HFF-Myc (cell line): Measurements from ENCODE around the gene PKLR.

Source experiments
- DNase-seq: peaks from one replicate; pipeline ENCODE4 v3.0.0-alpha.2; 2011; ENCODE audit warnings: low read depth; ENCODE audit errors: extremely low read depth
- H3K4me3 ChIP-seq: replicated peaks from 2 replicates; pipeline ENCODE4 v1.5.1; 2011; ENCODE audit warnings: low read depth, mild to moderate bottlenecking, control low read depth, low read length
- CTCF ChIP-seq: IDR thresholded peaks from 2 replicates; pipeline ENCODE4 v1.5.1; 2012; ENCODE audit warnings: mild to moderate bottlenecking, low read depth, low read length, control low read depth; ENCODE audit errors: missing control alignments

Gene PKLR

GRCh38 chr1:155305881-155306391 lies 4.7 kb upstream of the PKLR start:
- H3K4me3 ChIP-seq = no peak overlapping the region
- no peak for TF ChIP-seq CTCF
- DNase-seq = no peak

GRCh38 chr1:155304558-155305063 lies 3.4 kb upstream of the PKLR start:
- DNase-seq = no peak
- H3K4me3 ChIP-seq = no peak overlapping the region
- no peak for TF ChIP-seq CTCF

GRCh38 chr1:155300553-155301329 lies 497 bp downstream of the PKLR start:
- no peak for TF ChIP-seq CTCF
- no peak for DNase-seq
- H3K4me3 ChIP-seq = no peak overlapping the region

GRCh38 chr1:155300024-155300423 lies 1.2 kb downstream of the PKLR start:
- TF ChIP-seq CTCF = no peak
- no peak overlapping the region for H3K4me3 ChIP-seq
- no peak for DNase-seq

DNA sequence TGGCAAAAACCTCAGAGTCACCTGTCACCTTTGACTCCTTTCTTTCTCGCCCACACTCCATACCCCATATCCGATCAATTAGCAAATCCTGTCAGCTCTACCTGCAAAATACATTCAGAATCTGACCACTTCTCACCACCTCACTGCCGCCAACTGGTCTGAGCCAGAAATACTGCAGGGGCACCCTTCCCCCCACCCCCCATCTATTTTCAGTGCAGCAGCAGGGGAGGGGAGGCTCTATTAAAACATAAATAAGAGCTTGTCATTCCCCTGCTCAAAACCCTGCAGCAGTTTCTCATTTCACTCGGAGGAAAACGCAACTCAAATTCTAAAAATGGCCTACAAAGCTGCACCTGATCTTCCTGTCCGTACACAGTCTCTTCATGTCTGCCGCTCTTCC lies 3.9 kb downstream of the PKLR start:
- H3K4me3 ChIP-seq = no peak overlapping the region
- no peak for DNase-seq
- no peak for TF ChIP-seq CTCF

DNA sequence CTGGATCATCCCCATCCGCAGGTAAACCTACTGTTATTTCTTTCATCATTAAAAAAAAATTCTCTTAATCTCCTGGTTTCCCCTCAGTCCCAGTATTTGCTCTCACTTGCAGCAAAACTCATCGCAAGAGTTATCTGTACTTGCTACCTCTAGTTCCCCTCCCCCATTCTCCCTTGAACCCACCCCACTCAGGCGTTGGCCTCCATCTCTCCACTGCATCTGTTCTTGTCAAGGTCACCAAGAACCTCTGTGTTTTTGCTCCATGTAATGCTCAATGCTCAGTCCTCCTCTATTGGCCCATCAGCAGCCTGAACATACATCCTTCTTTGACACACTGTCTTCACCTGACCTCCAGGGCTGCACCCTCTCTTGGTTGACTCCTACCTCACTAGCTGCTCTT lies 4.6 kb downstream of the PKLR start:
- TF ChIP-seq CTCF = no peak
- no peak for DNase-seq
- H3K4me3 ChIP-seq = no peak overlapping the region
